B cell (primary cell): Measurements from ENCODE around the gene ANAPC2. TPM values are rescaled to one million over a fixed set of nuclear protein-coding genes. Genes with fewer than 3 reads are reported as not detected.

ENCODE experiments used
- ATAC-seq: fragments of 200-7000 bp; cut with Tn5 transposase; one replicate; pipeline ENCODE4 v1.10.0; 2021; ENCODE audit warnings: low read depth, mild to moderate bottlenecking, moderate number of reproducible peaks, moderate library complexity
- CTCF ChIA-PET: fragments of 350-600 bp; sonication (Branson Sonifier 250); formaldehyde crosslinking; loops from one replicate; lab custom pipeline; 2021; ENCODE audit warnings: antibody characterized with exemption, inconsistent platforms; lab: Charles Lee
- POLR2A ChIA-PET: fragments of 350-600 bp; sonication (Branson Sonifier 250); formaldehyde crosslinking; loops from one replicate; lab custom pipeline; 2021; ENCODE audit warnings: antibody characterized with exemption; lab: Charles Lee
- DNase-seq: peaks from one replicate; pipeline ENCODE4 v3.0.0; 2013
- H2AFZ ChIP-seq: 2 replicates; pipeline ENCODE4 v1.6.1; 2012; ENCODE audit warnings: mild to moderate bottlenecking, low read depth, low read length; ENCODE audit not compliant: insufficient read depth, poor library complexity, severe bottlenecking
- H3K27ac ChIP-seq, 2 donors: 1 replicate in 1 of 2; 2 replicates in 1 of 2; pipeline ENCODE4 v1.5.1; 2012 to 2013; ENCODE audit warnings: low read length in 2 of 2, mild to moderate bottlenecking in 2 of 2, moderate library complexity in 1 of 2
- H3K27me3 ChIP-seq, 4 experiments: fragments of 200-600 bp in 1 of 4; sonication (generic) in 1 of 4; replicated peaks in 1 of 4; 1 replicate in 2 of 4; 2 replicates in 2 of 4; pipeline versions ENCODE4 v1.6.1 to v1.7.0; 2013 to 2016; ENCODE audit warnings: low read length in 3 of 4, mild to moderate bottlenecking in 2 of 4, mixed read lengths in 1 of 4, moderate library complexity in 1 of 4; ENCODE audit not compliant: insufficient read depth in 4 of 4, control insufficient read depth in 3 of 4; ENCODE audit errors: control extremely low read depth in 1 of 4
- H3K36me3 ChIP-seq, 2 experiments: replicated peaks in 1 of 2; 1 replicate in 1 of 2; 2 replicates in 1 of 2; pipeline versions ENCODE4 v1.6.1 to v1.7.1; 2013; ENCODE audit warnings: low read length in 1 of 2; ENCODE audit not compliant: insufficient read depth in 2 of 2, control insufficient read depth in 1 of 2; ENCODE audit errors: control extremely low read depth in 1 of 2, extremely low read depth in 1 of 2
- H3K4me1 ChIP-seq, 2 donors: fragments of 200-600 bp in 1 of 2; sonication (generic) in 1 of 2; 1 replicate in 1 of 2; 2 replicates in 1 of 2; pipeline versions ENCODE4 v1.5.1 to v1.6.1; 2013 to 2017; ENCODE audit warnings: low read length in 2 of 2; ENCODE audit not compliant: control insufficient read depth in 2 of 2, insufficient read depth in 2 of 2
- H3K4me2 ChIP-seq: replicated peaks from 2 replicates; pipeline ENCODE3; 2012; ENCODE audit warnings: mild to moderate bottlenecking, low read depth, low read length; ENCODE audit not compliant: poor library complexity, severe bottlenecking
- H3K4me3 ChIP-seq, 5 experiments: fragments of 200-600 bp in 1 of 5; sonication (generic) in 1 of 5; 1 replicate in 3 of 5; 2 replicates in 2 of 5; pipeline versions ENCODE4 v1.5.1 to v1.7.0; 2011 to 2016; ENCODE audit warnings: low read length in 4 of 5, mild to moderate bottlenecking in 4 of 5, low read depth in 2 of 5, control low read depth in 1 of 5, moderate library complexity in 1 of 5; ENCODE audit not compliant: insufficient read depth in 1 of 5; ENCODE audit errors: control extremely low read depth in 1 of 5, extremely low read depth in 1 of 5
- H3K79me2 ChIP-seq: fragments of 200-600 bp; sonication (generic); one replicate; pipeline ENCODE4 v1.6.0; 2016; ENCODE audit warnings: low read length; ENCODE audit not compliant: control insufficient read depth, insufficient read depth
- H3K9ac ChIP-seq: fragments of 200-600 bp; sonication (generic); 2 replicates; pipeline ENCODE4 v1.6.1; 2017; ENCODE audit warnings: mild to moderate bottlenecking, low read length, moderate library complexity
- H3K9me3 ChIP-seq, 3 donors: one replicate each; pipeline versions ENCODE4 v1.6.1 to v1.7.1; 2013; ENCODE audit warnings: low read length in 2 of 3; ENCODE audit not compliant: control insufficient read depth in 2 of 3, insufficient read depth in 1 of 3; ENCODE audit errors: control extremely low read depth in 1 of 3
- H4K20me1 ChIP-seq: 2 replicates; pipeline ENCODE4 v1.6.0; 2012; ENCODE audit warnings: mild to moderate bottlenecking, low read length; ENCODE audit not compliant: insufficient read depth, control insufficient read depth, poor library complexity, severe bottlenecking
- H3K27ac Mint-ChIP-seq: one replicate; pipeline ENCODE4 v1.8.0; 2021; ENCODE audit warnings: mixed read lengths
- H3K27me3 Mint-ChIP-seq: one replicate; pipeline ENCODE4 v1.8.0; 2021; ENCODE audit warnings: mixed read lengths
- H3K4me1 Mint-ChIP-seq: one replicate; pipeline ENCODE4 v1.8.0; 2021; ENCODE audit warnings: mixed read lengths
- H3K4me3 Mint-ChIP-seq: one replicate; pipeline ENCODE4 v1.8.0; 2021; ENCODE audit warnings: mixed read lengths
- H3K9me3 Mint-ChIP-seq: one replicate; pipeline ENCODE4 v1.8.0; 2022; ENCODE audit warnings: mixed read lengths; ENCODE audit not compliant: insufficient read depth
- EZH2 ChIP-seq: IDR thresholded peaks from 2 replicates; pipeline ENCODE4 v1.6.1; 2012; ENCODE audit warnings: borderline replicate concordance, low read depth, mild to moderate bottlenecking, moderate library complexity, low read length; ENCODE audit not compliant: insufficient read depth, poor library complexity, severe bottlenecking
- WGBS: methylation state at CpG from one replicate; pipeline ENCODE4 v1.1.5; 2013; ENCODE audit warnings: missing lambda C conversion rate; ENCODE audit not compliant: insufficient coverage; 5-methylcytosine and 5-hydroxymethylcytosine counted together
- intact Hi-C: fragments of 100-400 bp; cut with micrococcal nuclease; formaldehyde crosslinking; loops from one replicate; pipeline ENCODE4 v1.10.0; 2022
- polyA plus RNA-seq: library from polyadenylated mRNA; depleted of rRNA; stranded (reverse); fragments of >200 nt; gene quantifications from 2 replicates; pipeline ENCODE4 v1.2.3, GENCODE V29; 2012
- total RNA-seq, 2 donors: library from RNA; stranded (reverse); fragments of 120-200 nt in 1 of 2; gene quantifications; 1 replicate in 1 of 2; 2 replicates in 1 of 2; pipeline versions ENCODE4 v1.2.3 to v1.2.4, GENCODE V29; 2013 to 2022
- TF ChIP-seq, protein P1 (sequence below): fragments of 200-600 bp; IDR thresholded peaks from one replicate; pipeline ENCODE4 v1.8.0; 2022; ENCODE audit warnings: antibody characterized with exemption, mild to moderate bottlenecking

The ANAPC2 gene
- total and polyA plus RNA-seq, 2 donors (not counting 1 experiment from before 2014, with no cell fraction given) = 121 to 127 TPM

DNA sequence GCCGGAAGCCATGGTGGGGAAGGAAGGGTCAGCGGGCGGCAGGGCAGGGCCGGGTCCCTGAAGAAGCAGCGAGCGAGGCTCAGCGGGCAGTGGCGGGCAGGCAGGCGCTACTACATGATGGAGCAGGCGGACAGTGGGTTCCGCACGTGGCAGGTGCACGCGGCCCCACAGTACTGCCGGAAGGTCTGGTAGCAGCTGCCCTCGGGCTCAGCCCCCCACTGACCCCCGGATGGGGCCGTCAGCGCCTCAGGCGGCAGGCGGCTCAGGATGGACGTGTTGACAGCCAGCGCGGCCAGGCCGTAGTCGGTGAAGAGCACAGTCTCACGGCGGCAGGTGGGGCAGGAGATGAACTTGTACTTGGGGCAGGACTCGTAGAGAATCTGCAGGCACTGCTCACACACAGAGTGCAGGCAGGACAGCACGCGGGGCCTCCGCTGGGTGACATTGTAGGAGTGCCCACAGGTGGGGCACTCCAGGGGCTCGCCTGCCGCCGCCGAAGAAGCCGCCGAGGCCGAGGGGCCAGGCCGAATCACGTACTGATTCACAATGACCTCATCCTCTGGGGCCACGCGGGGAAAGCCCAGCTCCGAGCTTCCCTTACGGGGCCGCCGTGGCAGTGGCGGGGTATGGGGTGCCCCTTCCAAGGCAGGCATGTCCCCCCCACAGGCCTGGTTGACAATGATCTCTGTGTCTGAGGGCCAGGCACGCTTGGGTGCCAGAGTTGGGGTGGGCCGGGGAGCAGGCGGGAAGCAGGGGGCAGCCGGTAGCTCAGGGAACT is 32.1 kb upstream of the ANAPC2 start:
- ATAC-seq (no peak), DNase-seq (no peak)
- no peak overlapping the region for H3K4me3 ChIP-seq
- H3K4me1 ChIP-seq = peaks cover 9 to 25% of the 10 kb centered on the region in 2 donors
- no peaks in the 10 kb centered on the region for H4K20me1 ChIP-seq
- no peak overlapping the region for H3K9ac ChIP-seq
- peak overlapping the region; percentile 57 for H3K4me3 Mint-ChIP-seq
- no peaks in the 10 kb centered on the region for H3K27me3 ChIP-seq
- no peaks in the 10 kb centered on the region for H3K27me3 Mint-ChIP-seq
- no peak overlapping the region for H2AFZ ChIP-seq
- no peak overlapping the region for H3K4me2 ChIP-seq
- intact Hi-C loops = loop anchor here (5.0 kb wide), 1 partner anchor 387 kb away; the partner anchor contains the start of gene ARRDC1
- TF ChIP-seq EZH2 = no peak
- TF ChIP-seq, protein P1, sequence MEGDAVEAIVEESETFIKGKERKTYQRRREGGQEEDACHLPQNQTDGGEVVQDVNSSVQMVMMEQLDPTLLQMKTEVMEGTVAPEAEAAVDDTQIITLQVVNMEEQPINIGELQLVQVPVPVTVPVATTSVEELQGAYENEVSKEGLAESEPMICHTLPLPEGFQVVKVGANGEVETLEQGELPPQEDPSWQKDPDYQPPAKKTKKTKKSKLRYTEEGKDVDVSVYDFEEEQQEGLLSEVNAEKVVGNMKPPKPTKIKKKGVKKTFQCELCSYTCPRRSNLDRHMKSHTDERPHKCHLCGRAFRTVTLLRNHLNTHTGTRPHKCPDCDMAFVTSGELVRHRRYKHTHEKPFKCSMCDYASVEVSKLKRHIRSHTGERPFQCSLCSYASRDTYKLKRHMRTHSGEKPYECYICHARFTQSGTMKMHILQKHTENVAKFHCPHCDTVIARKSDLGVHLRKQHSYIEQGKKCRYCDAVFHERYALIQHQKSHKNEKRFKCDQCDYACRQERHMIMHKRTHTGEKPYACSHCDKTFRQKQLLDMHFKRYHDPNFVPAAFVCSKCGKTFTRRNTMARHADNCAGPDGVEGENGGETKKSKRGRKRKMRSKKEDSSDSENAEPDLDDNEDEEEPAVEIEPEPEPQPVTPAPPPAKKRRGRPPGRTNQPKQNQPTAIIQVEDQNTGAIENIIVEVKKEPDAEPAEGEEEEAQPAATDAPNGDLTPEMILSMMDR = no peak
- no peaks in the 10 kb centered on the region for H3K9me3 Mint-ChIP-seq
- POLR2A ChIA-PET = interaction anchor here (0.6 to 1.1 kb wide), 2 partner anchors 19 to 107 kb away, joined by 3 to 6 read pairs; partner anchors contain the start of gene TPRN
- no peak overlapping the region for H3K27ac Mint-ChIP-seq
- CTCF ChIA-PET = interaction anchor here (0.6 kb wide), 1 partner anchor 16 kb away, joined by 3 read pairs; no protein-coding TSS in a partner anchor
- H3K27ac ChIP-seq = no peak overlapping the region
- no peaks in the 10 kb centered on the region for H3K79me2 ChIP-seq
- H3K9me3 ChIP-seq = no peaks in the 10 kb centered on the region
- no peaks in the 10 kb centered on the region for H3K36me3 ChIP-seq
- H3K4me1 Mint-ChIP-seq = peaks cover 12% of the 10 kb centered on the region
- WGBS = 92% methylated on average over 52 of the region's 52 CpGs
